GM18505 (cell line): ENCODE measurements around the gene SMIM23.

Source experiments
- ATAC-seq: cut with Tn5 transposase; IDR thresholded peaks from one replicate; pipeline ENCODE4 v1.9.1; 2021; ENCODE audit not compliant: unreplicated experiment
- POLR2A ChIP-seq: IDR thresholded peaks from 4 replicates; pipeline ENCODE4 v1.6.1; 2011; ENCODE audit warnings: borderline replicate concordance; ENCODE audit not compliant: insufficient read depth, insufficient read length; ENCODE audit errors: extremely low read depth

Gene SMIM23

DNA sequence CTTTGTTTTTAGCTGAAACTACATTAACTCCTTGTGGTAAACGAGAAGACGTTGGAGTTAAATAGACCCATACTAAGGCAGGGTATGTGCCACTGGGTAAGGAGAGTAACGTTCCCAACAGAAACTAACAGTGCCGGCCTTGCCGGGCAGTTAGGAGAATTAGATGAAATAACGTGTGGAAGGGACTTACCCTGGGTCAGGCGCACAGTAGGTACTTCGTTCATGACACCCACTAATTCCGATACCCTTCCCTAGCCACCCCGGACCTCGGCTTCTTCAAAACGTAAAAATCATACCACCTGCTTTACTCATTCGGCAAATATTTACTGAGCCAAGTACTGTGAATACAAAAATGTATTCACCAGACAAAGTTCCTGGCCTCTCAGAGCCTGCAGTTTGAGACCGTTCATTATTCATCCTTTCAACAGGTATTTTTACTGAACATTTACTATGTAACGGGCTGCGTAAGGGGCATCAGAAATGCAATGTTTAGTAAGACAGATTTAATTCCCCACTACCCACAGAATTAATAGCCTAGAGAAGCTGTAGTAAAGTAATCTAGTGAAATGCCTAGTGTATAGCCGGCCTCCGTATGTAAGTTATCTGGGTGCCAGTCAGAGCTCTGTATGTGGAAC lies 3.2 kb upstream of the SMIM23 start:
- TF ChIP-seq POLR2A = no peak
- ATAC-seq = no peak

DNA sequence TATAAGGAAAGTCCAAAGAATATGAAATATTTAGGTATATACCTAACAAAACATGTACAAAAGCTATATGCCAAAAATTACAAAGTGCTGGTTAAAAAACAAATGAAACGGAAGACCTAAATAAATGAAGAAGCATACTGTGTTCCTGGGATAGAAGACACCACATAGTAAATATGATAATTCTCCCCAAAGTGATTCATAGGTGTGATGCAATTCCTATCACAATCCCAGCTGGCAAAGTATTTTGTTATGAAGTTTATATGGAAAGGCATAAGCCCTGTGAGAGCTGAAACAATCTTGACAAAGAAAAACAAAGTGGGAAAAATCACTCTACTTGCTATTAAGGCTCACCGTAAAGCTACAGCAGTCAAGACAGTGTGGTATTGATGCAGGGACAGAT lies 2.6 kb upstream of the SMIM23 start:
- no peak for ATAC-seq
- TF ChIP-seq POLR2A = no peak

DNA sequence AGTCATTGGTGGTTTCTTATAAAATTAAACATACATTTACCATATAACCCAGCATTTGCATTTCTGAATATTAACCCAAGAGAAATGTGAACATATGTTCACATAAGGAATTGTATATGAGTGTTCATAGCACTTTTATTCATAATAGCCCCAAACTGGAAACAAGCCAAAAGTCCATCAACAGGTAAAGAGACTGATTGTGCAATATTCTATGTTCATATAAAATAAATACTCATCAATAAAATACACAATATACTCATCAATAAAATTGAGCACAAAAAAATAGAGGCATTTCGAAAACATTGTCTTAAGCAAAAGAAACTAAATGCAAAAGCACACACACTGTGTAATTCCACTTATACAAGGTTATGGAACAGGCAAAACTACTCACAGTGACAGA lies 3.7 kb downstream of the SMIM23 start:
- ATAC-seq = no peak
- TF ChIP-seq POLR2A = no peak

DNA sequence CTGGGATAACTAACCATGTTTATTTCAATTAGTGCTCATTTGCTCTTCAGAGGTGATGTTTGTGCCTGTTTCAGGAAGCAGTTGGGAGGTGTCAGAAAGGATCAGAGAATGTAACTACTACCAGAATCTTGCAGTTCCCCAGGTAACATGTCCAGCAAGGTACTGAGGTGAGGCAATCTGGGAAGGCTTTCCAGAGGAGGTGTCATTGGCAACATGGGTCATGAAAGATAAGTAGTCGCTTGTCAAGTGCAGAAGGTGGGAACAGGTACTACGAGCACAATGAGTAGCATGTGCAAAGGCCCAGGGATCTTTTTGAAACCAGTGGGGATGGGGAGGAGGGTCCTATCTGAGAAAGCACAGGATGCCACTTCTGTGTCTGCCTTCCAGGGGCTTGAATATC lies 4.8 kb downstream of the SMIM23 start:
- ATAC-seq = no peak
- TF ChIP-seq POLR2A = no peak

DNA sequence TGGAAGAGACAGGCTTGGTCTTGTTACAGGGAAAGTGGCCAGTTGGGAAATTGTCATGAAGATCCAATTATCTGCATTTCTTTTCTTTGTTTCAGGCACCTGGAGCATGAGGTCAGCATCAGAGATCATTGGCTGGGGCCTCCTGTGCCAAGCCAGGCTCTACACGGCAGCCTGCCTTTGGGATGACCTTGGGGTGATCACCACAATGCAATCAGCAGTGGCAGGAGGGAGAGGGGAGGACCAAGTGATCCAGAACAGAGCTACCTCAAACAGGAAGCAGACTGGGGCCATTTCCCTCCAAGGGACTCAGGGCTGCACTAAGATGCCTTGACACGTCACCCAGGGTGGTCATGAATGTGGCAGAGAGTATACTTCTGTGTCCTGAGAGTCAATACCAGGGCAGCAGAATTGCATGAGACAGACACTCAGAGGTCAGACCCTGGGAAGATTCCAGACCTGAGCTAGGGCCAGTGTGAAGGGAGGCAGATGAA lies 8.9 kb downstream of the SMIM23 start:
- no peak for TF ChIP-seq POLR2A
- no peak for ATAC-seq

DNA sequence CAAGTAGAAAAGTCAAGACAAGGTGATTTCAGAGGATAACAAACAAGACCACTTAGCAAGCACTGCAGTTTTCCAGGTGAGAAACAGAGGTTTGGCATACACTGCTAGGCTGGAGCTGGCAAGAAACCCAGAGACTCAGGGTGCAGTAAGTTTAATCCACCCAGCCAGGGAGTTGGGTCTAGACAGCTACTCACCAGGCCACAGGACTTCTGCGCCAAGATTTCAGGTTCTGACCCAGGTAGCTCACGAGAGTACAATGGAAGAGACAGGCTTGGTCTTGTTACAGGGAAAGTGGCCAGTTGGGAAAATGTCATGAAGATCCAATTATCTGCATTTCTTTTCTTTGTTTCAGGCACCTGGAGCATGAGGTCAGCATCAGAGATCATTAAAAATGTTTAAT lies 9.8 kb downstream of the SMIM23 start:
- no peak for TF ChIP-seq POLR2A
- ATAC-seq = no peak

DNA sequence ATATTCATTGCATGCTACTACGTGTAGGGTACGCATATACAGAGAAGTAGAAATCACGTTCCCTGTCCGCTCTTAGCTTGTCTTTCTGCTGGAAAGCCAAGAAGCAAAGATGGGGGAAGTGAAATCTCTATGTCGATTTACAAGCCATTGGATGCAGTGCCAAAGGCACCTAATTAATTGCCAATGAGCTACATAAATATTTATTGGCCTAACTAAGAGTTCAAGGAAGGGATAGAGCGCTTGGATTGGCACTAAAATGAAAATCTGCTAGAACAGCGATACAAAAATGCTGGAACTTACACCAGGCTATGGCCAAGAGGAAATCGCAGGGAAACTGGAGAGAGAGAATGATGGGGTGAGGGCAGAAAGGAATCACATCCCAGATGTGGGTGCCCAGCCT lies 10.8 kb downstream of the SMIM23 start:
- ATAC-seq = no peak
- no peak for TF ChIP-seq POLR2A

DNA sequence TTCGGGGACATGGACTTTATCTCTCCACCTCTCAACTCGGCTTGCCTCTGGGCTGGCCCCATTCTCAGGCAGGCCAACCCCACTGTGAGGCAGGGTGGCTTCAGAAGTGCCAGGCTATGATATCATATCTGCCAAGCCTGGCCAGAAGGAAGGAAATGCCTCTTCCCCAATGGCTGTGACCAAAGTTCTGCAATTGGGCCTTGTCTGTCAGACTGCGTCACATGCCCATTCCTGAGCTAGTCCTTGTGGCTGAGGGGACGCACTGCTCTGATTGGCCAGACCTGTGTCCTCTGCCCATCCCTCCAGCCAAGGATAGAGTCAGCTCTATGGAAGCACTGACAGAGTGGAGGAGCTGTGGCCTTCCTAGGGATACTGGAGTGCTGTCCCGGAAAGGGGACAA lies 11.9 kb downstream of the SMIM23 start:
- no peak for ATAC-seq
- no peak for TF ChIP-seq POLR2A

DNA sequence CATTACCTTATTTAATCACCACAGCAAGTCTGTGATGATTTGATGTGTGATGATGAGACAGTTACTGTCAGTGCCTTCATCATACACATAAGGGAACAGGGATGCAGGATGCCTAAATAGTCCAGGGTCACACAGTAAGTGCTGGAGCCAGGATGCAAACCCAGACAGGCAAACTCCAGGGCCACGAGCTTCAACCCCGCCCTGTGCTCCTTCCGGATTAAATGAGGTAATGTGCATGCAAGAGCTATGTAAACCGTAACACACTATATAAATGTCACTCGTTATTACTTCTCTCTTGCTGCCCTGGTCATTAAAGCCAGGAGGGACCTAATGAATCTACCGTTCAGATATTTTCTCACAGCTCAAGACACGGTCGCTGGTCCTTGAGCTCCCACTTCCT lies 12.8 kb downstream of the SMIM23 start:
- TF ChIP-seq POLR2A = no peak
- no peak for ATAC-seq

DNA sequence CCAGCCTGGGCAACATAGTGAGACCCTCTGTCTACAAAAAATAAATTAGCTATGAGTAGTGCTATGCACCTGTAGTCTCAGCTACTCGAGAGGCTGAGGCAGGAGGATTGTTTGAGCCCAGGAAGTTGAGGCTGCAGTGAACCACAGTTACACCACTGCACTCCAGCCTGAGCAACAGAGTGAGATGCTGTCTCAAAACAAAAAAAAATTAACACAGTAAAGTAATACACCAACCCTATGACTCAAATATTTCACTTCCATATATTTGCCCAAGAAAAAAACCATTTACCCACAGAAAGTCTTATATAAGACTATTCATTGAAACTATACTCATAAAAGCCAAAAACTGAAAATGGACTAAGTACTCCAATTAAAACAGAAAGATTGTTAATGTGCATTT lies 16.2 kb downstream of the SMIM23 start:
- ATAC-seq = no peak
- no peak for TF ChIP-seq POLR2A

DNA sequence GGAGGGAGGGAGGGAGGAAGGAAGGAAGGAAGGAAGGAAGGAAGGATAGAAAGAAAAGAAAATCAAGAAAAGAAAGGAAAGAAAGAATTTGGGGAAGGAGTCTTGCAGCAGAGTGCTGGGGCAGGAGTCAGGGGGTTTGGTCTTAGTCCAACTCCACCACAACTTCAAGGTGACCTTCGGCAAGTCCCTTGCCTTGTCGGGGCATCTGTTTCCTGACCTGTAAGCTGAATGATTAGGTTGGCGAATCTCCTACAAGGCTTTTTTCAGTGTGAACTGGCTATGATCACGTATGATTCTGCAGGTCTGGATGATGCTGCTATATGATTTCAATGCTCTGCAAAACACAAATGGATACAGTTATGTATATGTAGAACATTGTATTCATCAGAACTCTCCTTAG lies 20.1 kb downstream of the SMIM23 start:
- no peak for TF ChIP-seq POLR2A
- no peak for ATAC-seq

DNA sequence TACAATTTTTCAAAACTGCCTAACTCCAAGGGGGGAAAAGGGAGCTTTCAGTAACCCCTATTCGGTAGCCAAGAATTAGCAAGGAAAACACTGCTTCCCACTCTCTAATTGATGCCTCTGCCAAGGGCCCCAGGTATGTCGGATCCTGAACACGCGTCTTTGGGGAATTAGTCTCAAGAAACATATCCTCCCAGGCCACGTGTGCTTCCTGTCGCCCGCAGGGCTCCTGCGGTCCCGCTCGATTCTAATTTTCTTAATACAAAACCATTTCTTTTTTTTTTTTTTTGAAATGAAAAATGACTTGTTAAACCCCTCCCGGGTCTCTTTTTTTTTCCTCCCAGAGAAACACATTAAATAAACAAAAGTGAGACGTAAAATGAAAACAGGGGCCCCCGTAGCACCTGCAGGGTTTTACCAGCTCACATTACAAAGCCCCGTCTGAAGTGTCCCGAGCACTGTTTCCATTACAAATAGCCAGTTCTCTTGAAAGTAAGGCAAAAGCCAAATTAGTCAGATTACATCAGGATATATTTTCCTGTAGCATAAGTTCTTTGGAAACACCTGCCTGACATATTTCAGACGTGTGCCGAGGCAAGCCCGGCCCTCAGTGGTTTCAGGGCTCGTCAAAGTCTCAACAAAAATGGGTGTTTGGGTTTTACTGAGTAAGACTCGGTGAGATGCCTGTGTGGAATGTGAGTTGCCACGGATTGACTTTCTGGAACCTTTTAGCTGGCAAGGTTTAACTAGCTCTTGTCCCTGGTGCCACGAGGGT lies 21.5 kb downstream of the SMIM23 start:
- no peak for ATAC-seq
- no peak for TF ChIP-seq POLR2A

DNA sequence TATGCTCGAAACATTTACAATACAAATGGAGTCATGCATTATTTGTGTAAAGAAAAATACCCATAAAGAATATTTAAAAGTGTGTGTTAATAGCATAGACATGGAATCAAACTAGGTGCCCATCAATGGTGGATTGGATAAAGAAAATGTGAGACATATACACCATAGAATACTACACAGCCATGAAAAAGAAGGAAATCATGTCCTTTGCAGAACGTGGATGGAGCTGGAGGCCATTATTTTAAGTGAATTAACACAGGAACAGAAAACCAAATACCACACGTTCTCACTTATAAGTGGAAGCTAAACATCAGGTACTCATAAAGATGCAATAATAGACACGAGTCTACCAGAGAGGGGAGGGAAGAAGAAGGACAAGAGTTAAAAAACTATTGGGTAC lies 22.8 kb downstream of the SMIM23 start:
- TF ChIP-seq POLR2A = no peak
- no peak for ATAC-seq

DNA sequence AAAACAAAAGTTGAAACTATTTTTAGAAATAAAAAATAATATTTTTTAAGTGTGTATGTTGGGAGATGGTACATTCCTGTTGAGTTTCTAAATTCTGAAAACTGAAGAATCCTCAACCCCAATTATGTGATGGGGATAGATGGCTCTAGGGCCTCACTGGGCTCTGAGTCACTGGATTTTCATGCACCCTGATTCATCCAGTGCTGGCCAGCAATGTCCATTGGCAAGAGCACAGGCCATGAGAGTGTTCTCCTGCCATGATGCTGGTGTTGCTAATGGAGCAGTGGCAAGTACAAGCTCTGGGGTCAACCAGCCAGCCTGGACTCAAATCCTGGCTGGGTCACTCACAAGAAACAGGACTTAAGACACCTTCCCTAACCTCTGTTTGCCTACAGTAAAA lies 23.3 kb downstream of the SMIM23 start:
- TF ChIP-seq POLR2A = no peak

More for the DNA sequence above, 23.3 kb downstream of the SMIM23 start:
- ATAC-seq = no peak
